GM23338 (cell line): Measurements from ENCODE around the gene TTC39B. TPM values are rescaled to one million over a fixed set of nuclear protein-coding genes. Genes with fewer than 3 reads are reported as not detected.

Experiments used
- ATAC-seq: fragments of 200-7000 bp; cut with Tn5 transposase; 3 replicates; pipeline ENCODE4 v1.9.1; 2020
- DNase-seq: peaks from one replicate; pipeline ENCODE4 v3.0.0-alpha.2; 2015; ENCODE audit warnings: low spot score
- H2AFZ ChIP-seq: fragments of 200-600 bp; sonication (generic); 2 replicates; pipeline ENCODE4 v1.8.0; 2016; ENCODE audit warnings: antibody characterized with exemption, mild to moderate bottlenecking, moderate library complexity
- H3F3A ChIP-seq: fragments of 200-600 bp; sonication (generic); replicated peaks from 2 replicates; pipeline ENCODE4 v1.8.0; 2017; ENCODE audit warnings: antibody characterized with exemption, mixed run types, low read depth
- H3K27ac ChIP-seq: fragments of 200-600 bp; sonication (generic); 2 replicates; pipeline ENCODE4 v1.6.1; 2016; ENCODE audit warnings: low read depth
- H3K27me3 ChIP-seq: fragments of 200-600 bp; sonication (generic); 2 replicates; pipeline ENCODE4 v1.8.0; 2016; ENCODE audit warnings: mild to moderate bottlenecking, mixed run types, moderate library complexity; ENCODE audit not compliant: insufficient read depth
- H3K36me3 ChIP-seq: fragments of 200-600 bp; sonication (generic); 2 replicates; pipeline ENCODE4 v1.8.0; 2016; ENCODE audit warnings: mild to moderate bottlenecking; ENCODE audit not compliant: insufficient read depth
- H3K4me1 ChIP-seq: fragments of 200-600 bp; sonication (generic); 2 replicates; pipeline ENCODE4 v1.8.0; 2016; ENCODE audit warnings: mild to moderate bottlenecking, moderate library complexity; ENCODE audit not compliant: insufficient read depth
- H3K4me2 ChIP-seq: fragments of 200-600 bp; sonication (generic); 2 replicates; pipeline ENCODE4 v1.7.1; 2017; ENCODE audit warnings: mixed run types
- H3K4me3 ChIP-seq: fragments of 200-600 bp; sonication (generic); 2 replicates; pipeline ENCODE4 v1.6.1; 2016; ENCODE audit warnings: mixed run types
- H3K79me2 ChIP-seq: fragments of 200-600 bp; sonication (generic); replicated peaks from 2 replicates; pipeline ENCODE4 v1.8.0; 2017; ENCODE audit warnings: mild to moderate bottlenecking; ENCODE audit not compliant: insufficient read depth
- H3K9me2 ChIP-seq: fragments of 200-600 bp; sonication (generic); 2 replicates; pipeline ENCODE4 v1.8.0; 2017; ENCODE audit not compliant: insufficient read depth
- H4K20me1 ChIP-seq: fragments of 200-600 bp; sonication (generic); replicated peaks from 2 replicates; pipeline ENCODE4 v1.8.0; 2017; ENCODE audit warnings: mild to moderate bottlenecking; ENCODE audit not compliant: insufficient read depth
- H3K27ac Mint-ChIP-seq: 2 replicates; pipeline ENCODE4 v1.8.0; 2020; ENCODE audit warnings: inconsistent platforms, mild to moderate bottlenecking, moderate library complexity, mixed read lengths
- H3K27me3 Mint-ChIP-seq: 3 replicates; pipeline ENCODE4 v1.8.0; 2022; ENCODE audit warnings: low read depth, mild to moderate bottlenecking, moderate library complexity, mixed read lengths, inconsistent platforms; ENCODE audit not compliant: insufficient read depth, poor library complexity
- H3K36me3 Mint-ChIP-seq: 3 replicates; pipeline ENCODE4 v1.8.0; 2021; ENCODE audit warnings: low read depth, mild to moderate bottlenecking, inconsistent platforms, moderate library complexity, mixed read lengths
- H3K4me1 Mint-ChIP-seq: 3 replicates; pipeline ENCODE4 v1.8.0; 2020; ENCODE audit warnings: mild to moderate bottlenecking, inconsistent platforms, mixed read lengths
- H3K4me3 Mint-ChIP-seq: 3 replicates; pipeline ENCODE4 v1.8.0; 2021; ENCODE audit warnings: moderate library complexity, mild to moderate bottlenecking, inconsistent platforms, mixed read lengths
- H3K9me3 Mint-ChIP-seq: 3 replicates; pipeline ENCODE4 v1.8.0; 2020; ENCODE audit warnings: moderate library complexity, mild to moderate bottlenecking, inconsistent platforms, mixed read lengths
- CREB1 ChIP-seq: fragments of 250-450 bp; sonication (Bioruptor Pico); IDR thresholded peaks from 2 replicates; pipeline ENCODE4 v1.5.0; 2020; ENCODE audit warnings: low read depth, mild to moderate bottlenecking, moderate library complexity
- ETS1 ChIP-seq: IDR thresholded peaks from 2 replicates; pipeline ENCODE4 v1.6.1; 2016; ENCODE audit warnings: antibody characterized with exemption
- EZH2 ChIP-seq: fragments of 200-600 bp; sonication (generic); IDR thresholded peaks from one replicate; pipeline ENCODE4 v1.8.0; 2017; ENCODE audit warnings: antibody characterized with exemption, mild to moderate bottlenecking, low read depth; ENCODE audit not compliant: unreplicated experiment
- JUNB ChIP-seq: IDR thresholded peaks from one replicate; pipeline ENCODE4 v1.6.1; 2016; ENCODE audit warnings: antibody characterized with exemption; ENCODE audit not compliant: unreplicated experiment
- NANOG ChIP-seq: IDR thresholded peaks from 2 replicates; pipeline ENCODE4 v1.6.1; 2016; ENCODE audit warnings: antibody characterized with exemption, borderline replicate concordance
- POLR2AphosphoS5 ChIP-seq: IDR thresholded peaks from 2 replicates; pipeline ENCODE4 v1.6.1; 2016; ENCODE audit warnings: antibody characterized with exemption, low read depth
- REST ChIP-seq: IDR thresholded peaks from one replicate; pipeline ENCODE4 v1.6.1; 2018; ENCODE audit warnings: antibody characterized with exemption; ENCODE audit not compliant: unreplicated experiment
- STAT1 ChIP-seq: IDR thresholded peaks from one replicate; pipeline ENCODE4 v1.6.1; 2016; ENCODE audit warnings: antibody characterized with exemption; ENCODE audit not compliant: unreplicated experiment
- ZNF331 ChIP-seq: fragments of 250-450 bp; sonication (Bioruptor Pico); IDR thresholded peaks from 2 replicates; pipeline ENCODE4 v1.5.0; 2020; ENCODE audit warnings: low read depth, mild to moderate bottlenecking, moderate library complexity
- ZNF462 ChIP-seq: fragments of 250-450 bp; sonication (Bioruptor Pico); IDR thresholded peaks from 2 replicates; pipeline ENCODE4 v1.5.0; 2020; ENCODE audit warnings: mild to moderate bottlenecking, moderate library complexity
- polyA plus RNA-seq: library from polyadenylated mRNA; unstranded; fragments of >200 nt; fragmentation: Nextera tagmentation; extraction: Ambion mirVana; gene quantifications from 2 replicates; pipeline ENCODE4 v1.2.1, GENCODE V29; 2016
- total RNA-seq: library from RNA; depleted of rRNA; stranded (reverse); fragments of >200 nt; shearing (Covaris generic); gene quantifications from 2 replicates; pipeline ENCODE4 v1.2.3, GENCODE V29; 2014

The TTC39B gene
- total and polyA plus RNA-seq, 2 experiments from 2014 or later: 2.8 to 11.1 TPM

GRCh38 chr9:15286161-15286821, 20.7 kb downstream of the TTC39B start (continued):
- no peak for TF ChIP-seq REST
- no peak for TF ChIP-seq ZNF331 (CRISPR knock-in tag)
- no peak for TF ChIP-seq NANOG
- TF ChIP-seq ETS1: no peak
- no peak for TF ChIP-seq EZH2

GRCh38 chr9:15282567-15283285, 24.3 kb downstream of the TTC39B start:
- Histone ChIP-seq H3K27me3 (no peaks in the 10 kb centered on the region), H3K36me3 (no peaks in the 10 kb centered on the region), H3K27ac (no peak overlapping the region), H2AFZ (no peak overlapping the region), H3K9me2 (no peaks in the 10 kb centered on the region), H4K20me1 (no peaks in the 10 kb centered on the region), H3K4me2 (no peak overlapping the region), H3K4me1 (0 out of 2 replicates have a peak, but pooled peaks cover 7% of the 10 kb centered on the region), H3F3A (no peaks in the 10 kb centered on the region), H3K4me3 (no peak overlapping the region), H3K79me2 (peaks cover 35% of the 10 kb centered on the region)
- Mint-ChIP-seq H3K4me1 (peaks cover 11% of the 10 kb centered on the region; the same call in 2 of the 3 replicates), H3K4me3 (no peak overlapping the region), H3K27me3 (no peaks in the 10 kb centered on the region), H3K27ac (no peak overlapping the region), H3K36me3 (peaks cover 14% of the 10 kb centered on the region), H3K9me3 (peaks cover 5% of the 10 kb centered on the region; the same call in 1 of the 3 replicates)
- no peak for ATAC-seq
- DNase-seq: no peak
- no peak for TF ChIP-seq ZNF462 (CRISPR knock-in tag)
- no peak for TF ChIP-seq ETS1
- no peak for TF ChIP-seq JUNB
- no peak for TF ChIP-seq STAT1
- TF ChIP-seq POLR2AphosphoS5: no peak
- no peak for TF ChIP-seq NANOG
- no peak for TF ChIP-seq CREB1 (CRISPR knock-in tag)
